ENCODE results near the gene COG3. TPM values are rescaled to one million over a fixed set of nuclear protein-coding genes. Genes with fewer than 3 reads are reported as not detected.

The COG3 gene
- total RNA-seq, 1 experiment from 2014 or later = 23.3 TPM

DNA sequence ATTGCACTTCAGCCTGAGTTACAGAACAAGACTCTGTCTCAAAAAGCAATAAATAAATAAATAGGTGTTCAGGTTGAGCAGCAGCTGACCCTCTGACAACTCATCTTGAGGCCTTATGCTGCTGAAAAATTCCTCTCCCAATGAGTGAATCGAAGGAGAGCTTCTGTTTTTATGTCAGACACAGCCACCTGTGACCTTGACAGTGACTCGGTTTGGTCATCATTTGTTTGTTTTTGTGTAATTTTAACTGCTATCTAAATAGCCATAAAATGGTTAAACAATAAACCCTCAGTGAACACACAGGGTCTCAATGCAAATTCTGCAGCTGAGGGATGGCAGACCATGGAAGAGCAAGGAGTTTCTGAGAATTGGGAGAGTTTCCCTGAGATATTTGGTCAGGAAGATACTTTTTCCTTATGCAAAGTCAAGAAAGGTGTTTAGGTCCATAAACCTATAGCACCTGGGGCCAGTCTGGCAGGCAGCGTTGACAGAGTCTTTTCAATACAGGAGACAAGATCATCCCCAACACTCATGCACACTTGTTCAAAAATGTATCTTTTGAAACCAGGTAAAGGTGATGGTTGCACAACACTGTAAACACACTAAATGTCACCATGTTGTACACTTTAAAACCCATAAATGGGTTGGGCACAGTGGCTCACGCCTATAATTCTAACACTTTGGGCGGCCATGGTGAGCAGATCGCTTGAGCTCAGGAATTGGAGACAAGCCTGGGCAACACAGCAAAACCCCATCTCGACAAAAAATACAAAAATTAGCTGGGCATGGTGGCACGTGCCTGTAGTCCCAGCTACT, 30.0 kb upstream of the COG3 start:
- H3K27ac ChIP-seq = no peak overlapping the region
- H3K4me3 ChIP-seq = no peak overlapping the region
- peaks cover 14% of the 10 kb centered on the region for H3K4me1 ChIP-seq (replicated peaks)
- no peaks in the 10 kb centered on the region for H3K9me3 ChIP-seq (replicated peaks)
- no peak for DNase-seq (ENCODE audit: low read depth in 1 of 2, low spot score in 2 of 2)
- H3K27me3 ChIP-seq (replicated peaks) = no peaks in the 10 kb centered on the region
- H3K36me3 ChIP-seq = no peaks in the 10 kb centered on the region

- Histone ChIP-seq H3K9me3 (replicated peaks) (no peaks in the 10 kb centered on the region), H3K27ac (no peak overlapping the region), H3K36me3 (no peaks in the 10 kb centered on the region), H3K4me3 (no peak overlapping the region), H3K27me3 (replicated peaks) (no peaks in the 10 kb centered on the region), H3K4me1 (replicated peaks) (peaks cover 30% of the 10 kb centered on the region)
- no peak for DNase-seq (ENCODE audit: low read depth in 1 of 2, low spot score in 2 of 2)
Observed at GRCh38 chr13:45436332-45436731, 28.4 kb upstream of the COG3 start.

GRCh38 chr13:45436953-45437352, 27.8 kb upstream of the COG3 start:
- Histone ChIP-seq H3K27ac (no peak overlapping the region), H3K27me3 (replicated peaks) (no peaks in the 10 kb centered on the region), H3K4me3 (no peak overlapping the region), H3K9me3 (replicated peaks) (no peaks in the 10 kb centered on the region), H3K4me1 (replicated peaks) (peaks cover 36% of the 10 kb centered on the region), H3K36me3 (no peaks in the 10 kb centered on the region)
- DNase-seq (ENCODE audit: low read depth in 1 of 2, low spot score in 2 of 2) = no peak

- no peaks in the 10 kb centered on the region for H3K36me3 ChIP-seq
- H3K27ac ChIP-seq = no peak overlapping the region
- no peaks in the 10 kb centered on the region for H3K27me3 ChIP-seq (replicated peaks)
- H3K4me3 ChIP-seq = no peak overlapping the region
- H3K4me1 ChIP-seq (replicated peaks) = peaks cover 40% of the 10 kb centered on the region
- no peak for DNase-seq (ENCODE audit: low read depth in 1 of 2, low spot score in 2 of 2)
- H3K9me3 ChIP-seq (replicated peaks) = no peaks in the 10 kb centered on the region
Observed at GRCh38 chr13:45437947-45438346, 26.8 kb upstream of the COG3 start.

DNA sequence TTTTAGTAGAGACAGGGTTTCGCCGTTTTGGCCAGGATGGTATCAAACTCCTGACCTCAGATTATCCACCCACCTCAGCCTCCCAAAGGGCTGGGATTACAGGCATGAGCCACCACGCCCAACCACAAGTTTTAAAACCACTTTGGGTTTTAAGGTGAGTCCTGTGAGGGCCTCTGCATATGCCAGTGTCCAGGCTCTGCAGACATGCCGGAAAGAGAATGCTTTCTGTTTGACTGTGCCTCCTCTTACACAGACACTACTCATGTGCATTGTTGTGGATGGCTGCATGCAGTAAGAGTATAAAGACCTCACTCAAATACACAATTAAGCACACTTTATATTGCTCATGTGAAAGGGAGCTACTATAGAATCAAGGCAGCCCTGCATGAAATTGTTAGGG, 25.7 kb upstream of the COG3 start:
- Histone ChIP-seq H3K27me3 (replicated peaks) (no peaks in the 10 kb centered on the region), H3K4me3 (no peak overlapping the region), H3K9me3 (replicated peaks) (no peaks in the 10 kb centered on the region), H3K27ac (peak overlapping the region; percentile 80), H3K4me1 (replicated peaks) (peaks cover 40% of the 10 kb centered on the region), H3K36me3 (no peaks in the 10 kb centered on the region)
- DNase-seq (ENCODE audit: low read depth in 1 of 2, low spot score in 2 of 2) = peak in 1 of 2 experiments; percentile 54

DNA sequence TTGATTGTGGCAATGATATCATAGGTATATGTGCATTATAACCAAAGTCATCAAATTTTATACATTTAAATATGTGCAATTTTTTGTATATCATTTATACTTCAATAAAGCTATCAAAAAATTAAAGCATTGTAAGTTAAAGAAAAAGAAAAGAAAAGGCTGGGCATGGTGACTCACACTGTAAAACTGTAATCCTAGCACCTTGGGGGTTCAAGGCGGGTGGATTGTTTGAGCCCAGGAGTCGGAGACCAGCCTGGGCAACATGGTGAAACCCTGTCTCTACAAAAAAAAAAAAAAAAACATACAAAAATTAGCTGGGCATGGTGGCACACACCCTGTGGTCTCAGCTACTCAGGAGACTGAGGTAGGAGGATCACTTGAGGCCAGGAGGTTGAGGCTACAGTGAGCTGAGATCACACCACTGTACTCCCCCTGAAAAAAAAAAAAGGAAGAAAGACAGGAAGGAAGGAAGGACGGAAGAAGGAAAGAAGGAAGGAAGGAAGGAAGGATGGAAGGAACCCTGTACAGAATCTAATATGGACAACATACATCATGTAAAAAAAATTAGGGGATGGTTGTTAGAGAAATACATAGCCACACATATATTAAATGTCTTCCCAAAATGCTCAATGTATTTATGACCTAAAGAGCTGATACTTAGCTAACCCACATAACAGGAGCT, 24.8 kb upstream of the COG3 start:
- peak; percentile 69 to 72 for DNase-seq (ENCODE audit: low read depth in 1 of 2, low spot score in 2 of 2)
- H3K27ac ChIP-seq = peak overlapping the region; percentile 80
- no peaks in the 10 kb centered on the region for H3K27me3 ChIP-seq (replicated peaks)
- peaks cover 45% of the 10 kb centered on the region for H3K4me1 ChIP-seq (replicated peaks)
- H3K36me3 ChIP-seq = no peaks in the 10 kb centered on the region
- H3K4me3 ChIP-seq = no peak overlapping the region
- H3K9me3 ChIP-seq (replicated peaks) = no peaks in the 10 kb centered on the region

- DNase-seq (ENCODE audit: low read depth in 1 of 2, low spot score in 2 of 2) = peak in 1 of 2 experiments; percentile 48
- H3K9me3 ChIP-seq (replicated peaks) = no peaks in the 10 kb centered on the region
- peak overlapping the region; percentile 30 for H3K27ac ChIP-seq
- H3K4me3 ChIP-seq = no peak overlapping the region
- peaks cover 62% of the 10 kb centered on the region for H3K4me1 ChIP-seq (replicated peaks)
- H3K27me3 ChIP-seq (replicated peaks) = no peaks in the 10 kb centered on the region
- no peaks in the 10 kb centered on the region for H3K36me3 ChIP-seq
Observed at GRCh38 chr13:45441633-45442032, 23.1 kb upstream of the COG3 start.

- Histone ChIP-seq H3K36me3 (no peaks in the 10 kb centered on the region), H3K27me3 (replicated peaks) (no peaks in the 10 kb centered on the region), H3K4me3 (no peak overlapping the region), H3K9me3 (replicated peaks) (no peaks in the 10 kb centered on the region), H3K4me1 (replicated peaks) (peaks cover 63% of the 10 kb centered on the region), H3K27ac (no peak overlapping the region)
- DNase-seq (ENCODE audit: low read depth in 1 of 2, low spot score in 2 of 2) = no peak
Observed at GRCh38 chr13:45445053-45445452, 19.7 kb upstream of the COG3 start.

DNA sequence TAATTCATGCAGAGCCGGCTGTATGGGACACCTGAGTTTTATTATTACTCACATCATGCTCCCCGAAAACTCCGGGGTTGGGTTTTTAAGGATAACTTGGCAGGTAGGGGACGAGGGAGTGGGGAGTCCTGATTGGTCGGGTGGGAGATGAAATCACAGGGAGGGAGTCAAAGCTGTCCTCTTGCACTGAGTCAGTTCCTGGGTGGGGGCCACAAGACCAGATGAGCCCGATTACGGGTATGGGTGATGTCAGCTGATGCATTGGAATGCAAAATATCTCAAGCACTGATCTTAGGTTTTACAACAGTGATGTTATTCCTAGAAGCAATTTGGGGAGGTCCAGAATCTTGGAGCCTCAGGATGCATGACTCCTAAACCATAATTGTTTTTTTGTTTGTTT, 18.6 kb upstream of the COG3 start:
- Histone ChIP-seq H3K4me1 (replicated peaks) (peaks cover 57% of the 10 kb centered on the region), H3K9me3 (replicated peaks) (no peaks in the 10 kb centered on the region), H3K4me3 (no peak overlapping the region), H3K27me3 (replicated peaks) (no peaks in the 10 kb centered on the region), H3K27ac (peak overlapping the region; percentile 60), H3K36me3 (no peaks in the 10 kb centered on the region)
- DNase-seq (ENCODE audit: low read depth in 1 of 2, low spot score in 2 of 2) = peak; percentile 77 to 83

GRCh38 chr13:45447050-45447661, 17.6 kb upstream of the COG3 start:
- no peak overlapping the region for H3K4me3 ChIP-seq
- H3K27me3 ChIP-seq (replicated peaks) = no peaks in the 10 kb centered on the region
- H3K9me3 ChIP-seq (replicated peaks) = no peaks in the 10 kb centered on the region
- H3K27ac ChIP-seq = no peak overlapping the region; the same call in 1 of the 2 replicates
- H3K36me3 ChIP-seq = no peaks in the 10 kb centered on the region
- DNase-seq (ENCODE audit: low read depth in 1 of 2, low spot score in 2 of 2) = no peak
- H3K4me1 ChIP-seq (replicated peaks) = peaks cover 48% of the 10 kb centered on the region

DNA sequence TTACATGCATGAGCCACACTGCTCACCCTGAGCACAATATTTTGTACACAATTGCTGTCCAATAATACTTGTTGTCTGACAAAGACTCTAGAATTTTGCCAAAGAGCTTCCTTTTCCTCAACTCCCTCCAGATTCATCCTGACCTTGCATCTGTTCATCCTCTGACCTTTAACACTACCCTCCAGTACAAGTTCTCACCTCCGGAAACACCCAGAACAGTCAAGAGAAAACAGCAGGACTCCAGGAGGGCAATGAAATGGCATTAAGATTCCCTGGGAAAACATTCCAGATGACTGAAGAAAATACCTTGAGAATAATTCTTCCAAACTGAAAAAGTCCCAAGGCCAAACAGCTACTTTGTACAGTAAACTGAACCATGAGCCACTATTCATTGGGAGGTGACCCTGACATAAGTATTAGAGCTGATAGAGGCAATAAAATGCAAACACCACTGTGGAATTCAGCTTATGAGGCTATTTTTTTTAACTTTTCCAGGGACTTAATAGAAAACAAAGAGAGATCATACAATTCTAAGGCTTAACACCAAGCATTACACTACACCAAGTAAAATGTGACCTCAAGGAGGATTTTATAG, 15.7 kb upstream of the COG3 start:
- no peaks in the 10 kb centered on the region for H3K9me3 ChIP-seq (replicated peaks)
- no peaks in the 10 kb centered on the region for H3K27me3 ChIP-seq (replicated peaks)
- no peak overlapping the region for H3K27ac ChIP-seq

DNA sequence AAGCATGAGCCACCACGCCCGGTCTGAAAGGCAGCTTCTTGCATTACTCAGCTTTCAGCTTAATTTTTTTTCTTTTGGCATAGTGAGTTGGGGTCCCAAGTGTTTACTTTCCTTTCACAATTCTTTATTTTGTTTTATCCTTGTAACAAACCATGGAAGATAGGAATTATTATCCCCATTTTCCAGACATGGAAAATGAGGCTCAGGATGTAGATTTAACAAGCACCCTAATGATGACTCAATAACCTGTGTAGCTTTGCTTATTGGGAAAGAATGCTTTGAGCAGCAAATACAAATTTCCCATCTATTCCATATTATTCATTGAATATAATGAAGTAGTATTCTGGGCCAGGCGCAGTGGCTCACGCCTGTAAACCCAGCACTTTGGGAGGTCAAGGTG, 13.5 kb upstream of the COG3 start:
- H3K9me3 ChIP-seq (replicated peaks) = no peaks in the 10 kb centered on the region
- no peak for DNase-seq (ENCODE audit: low read depth in 1 of 2, low spot score in 2 of 2)
- peaks cover 46% of the 10 kb centered on the region for H3K4me1 ChIP-seq (replicated peaks)
- H3K36me3 ChIP-seq = no peaks in the 10 kb centered on the region
- no peak overlapping the region for H3K27ac ChIP-seq
- no peak overlapping the region for H3K4me3 ChIP-seq
- H3K27me3 ChIP-seq (replicated peaks) = no peaks in the 10 kb centered on the region

More for the DNA sequence above, 15.7 kb upstream of the COG3 start:
- H3K4me3 ChIP-seq = no peak overlapping the region
- no peaks in the 10 kb centered on the region for H3K36me3 ChIP-seq
- no peak for DNase-seq (ENCODE audit: low read depth in 1 of 2, low spot score in 2 of 2)
- peaks cover 45% of the 10 kb centered on the region for H3K4me1 ChIP-seq (replicated peaks)

DNA sequence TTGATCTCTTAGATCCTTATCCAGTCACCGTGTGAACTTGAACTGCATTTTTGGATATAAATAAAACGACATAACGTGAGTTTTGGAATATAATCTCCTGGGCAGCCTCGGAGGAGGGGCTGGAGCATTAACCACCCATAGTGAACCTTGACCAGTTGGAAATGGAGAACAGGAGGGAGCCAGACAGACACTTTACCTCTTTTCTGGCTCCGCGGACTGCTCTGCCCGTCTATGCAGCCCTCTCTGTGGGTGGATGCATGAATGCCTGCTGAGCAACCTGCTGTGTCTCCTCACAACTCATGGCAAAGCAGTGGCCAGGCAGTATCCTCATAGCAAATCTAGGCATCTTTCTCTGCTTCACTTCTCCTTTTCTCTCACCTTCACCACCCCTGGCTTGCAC, 10.5 kb upstream of the COG3 start:
- no peaks in the 10 kb centered on the region for H3K36me3 ChIP-seq
- peaks cover 37% of the 10 kb centered on the region for H3K4me1 ChIP-seq (replicated peaks)
- peaks cover 6% of the 10 kb centered on the region for H3K9me3 ChIP-seq (replicated peaks)
- no peak overlapping the region for H3K27ac ChIP-seq
- DNase-seq (ENCODE audit: low read depth in 1 of 2, low spot score in 2 of 2) = no peak
- H3K27me3 ChIP-seq (replicated peaks) = no peaks in the 10 kb centered on the region
- no peak overlapping the region for H3K4me3 ChIP-seq
